NCI-H146 treated with DMSO at 0.1 percent for 48 hours (cell line): ENCODE measurements around the gene WDR26.
"Not testable (repeated sequence)": the region's sequence is repeated elsewhere in the genome, so short reads cannot be mapped to it uniquely, and the experiment has no call there.

Source experiments
- DNase-seq: peaks from one replicate; lab custom pipeline; 2025; ENCODE audit not compliant: unreplicated experiment; lab: John Stamatoyannopoulos, UW

The WDR26 gene

DNA sequence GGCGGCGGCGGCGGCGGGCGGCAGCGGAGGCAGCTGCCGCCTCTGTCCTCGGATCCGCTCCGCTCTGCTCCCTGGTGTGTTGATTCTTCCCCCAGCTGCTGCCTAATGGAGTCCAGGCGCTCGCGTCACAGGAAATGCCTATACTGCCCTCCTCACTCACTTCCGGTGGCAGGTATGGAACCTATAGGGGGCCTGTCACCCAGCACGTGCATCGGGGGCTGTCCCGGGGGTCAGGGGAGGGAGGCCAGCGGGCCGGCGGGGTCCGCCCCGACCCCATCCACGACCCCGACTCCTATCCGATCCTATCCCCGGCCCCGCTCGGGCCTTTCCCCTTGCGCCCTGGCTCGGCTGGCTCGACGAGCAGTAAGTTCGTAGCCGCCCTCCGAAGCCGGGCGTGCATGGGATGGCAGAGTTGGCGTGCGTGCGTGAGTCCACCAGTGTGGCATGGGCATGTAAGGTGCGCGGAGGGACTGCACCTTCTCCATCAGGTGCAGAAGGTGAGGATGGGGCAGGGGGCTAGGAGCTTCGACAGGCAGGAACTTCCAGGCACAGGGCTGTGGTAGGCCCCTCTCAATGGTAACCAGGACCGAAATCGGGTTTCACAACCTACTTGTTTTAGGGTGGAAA, at the start of gene WDR26:
WDR26 (minus strand) TSS at position 107 of the 627 bp plus-strand sequence.
- DNase-seq = peak; percentile 87

DNA sequence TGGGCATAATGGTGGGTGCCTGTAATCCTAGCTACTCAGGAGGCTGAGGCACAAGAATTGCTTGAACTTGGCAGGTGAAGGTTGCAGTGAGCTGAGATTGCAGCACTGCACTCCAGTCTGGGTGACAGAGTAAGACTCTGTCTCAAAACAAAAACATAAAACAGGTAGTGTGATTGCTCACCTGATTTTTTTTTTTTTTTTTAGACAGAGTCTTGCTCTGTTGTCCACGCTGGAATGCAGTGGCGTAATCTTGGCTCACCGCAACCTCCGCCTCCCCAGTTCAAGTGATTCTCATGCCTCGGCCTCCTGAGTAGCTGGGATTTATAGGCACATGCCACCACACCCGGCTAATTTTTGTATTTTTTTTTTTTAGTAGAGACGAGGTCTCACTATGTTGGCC, 48.6 kb upstream of the WDR26 start:
- DNase-seq = not testable (repeated sequence)

DNA sequence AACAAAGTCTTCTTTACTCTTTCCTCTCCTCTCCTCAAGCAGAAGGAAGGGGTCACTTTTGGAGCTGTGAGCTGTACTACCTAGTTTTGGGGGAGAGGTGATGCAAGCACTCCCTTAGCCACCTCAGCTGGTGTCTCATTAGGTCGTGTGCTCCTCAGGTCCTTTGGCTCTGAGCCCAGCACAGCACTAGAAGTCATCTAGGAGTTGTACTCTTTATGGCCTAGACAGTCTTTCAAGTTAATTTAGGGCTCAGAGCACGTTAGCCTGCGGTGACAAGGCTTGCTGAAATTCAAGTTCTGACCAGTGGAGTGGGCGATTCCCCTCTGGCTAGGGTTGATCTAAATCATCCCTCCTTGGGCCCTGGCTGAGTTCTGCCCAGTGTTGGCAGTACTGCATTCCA, 48.0 kb upstream of the WDR26 start:
- no peak for DNase-seq

DNA sequence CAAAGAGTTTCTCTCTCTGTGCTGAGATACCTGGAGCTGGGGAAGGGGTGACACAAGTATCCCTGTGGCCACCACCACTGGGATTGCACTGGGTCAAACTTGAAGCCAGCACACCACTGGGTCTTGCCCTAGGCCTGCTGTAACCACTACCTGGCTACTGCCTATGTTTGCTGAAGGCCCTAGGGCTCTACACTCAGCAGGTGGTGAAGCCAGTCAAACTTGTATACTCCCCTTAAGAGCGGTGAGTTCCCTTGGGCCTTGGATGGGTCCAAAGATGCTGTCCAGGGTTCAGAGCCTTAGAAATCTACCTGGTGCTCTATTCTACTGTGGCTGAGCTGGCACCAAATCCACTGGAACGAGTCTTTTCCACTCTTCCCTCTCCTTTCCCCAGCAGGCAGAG, 47.0 kb upstream of the WDR26 start:
- no peak for DNase-seq

DNA sequence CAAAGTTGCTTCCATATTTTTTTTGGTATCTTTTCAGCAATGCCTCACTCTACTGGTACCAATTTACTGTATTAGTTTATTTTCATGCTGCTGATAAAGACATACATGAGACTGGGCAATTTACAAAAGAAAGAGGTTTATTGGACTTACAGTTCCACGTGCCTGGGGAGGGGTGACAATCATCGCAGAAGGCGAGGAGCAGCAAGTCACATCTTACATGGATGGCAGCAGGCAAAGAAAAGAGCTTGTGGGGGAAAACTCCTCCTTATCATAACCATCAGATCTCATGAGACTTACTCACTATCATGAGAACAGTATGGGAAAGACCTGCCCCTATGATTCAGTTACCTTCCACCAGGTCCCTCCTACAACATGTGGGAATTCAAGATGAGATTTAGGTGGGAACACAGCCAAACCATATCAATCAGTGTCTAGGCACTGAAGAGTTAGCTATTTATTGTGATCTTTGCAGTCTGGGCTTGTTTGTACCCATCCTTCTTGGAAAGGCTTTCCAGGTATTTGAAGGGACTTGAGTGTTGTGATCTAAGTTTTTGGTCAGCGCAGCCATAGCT, 46.4 kb upstream of the WDR26 start:
- DNase-seq = not testable (repeated sequence)

DNA sequence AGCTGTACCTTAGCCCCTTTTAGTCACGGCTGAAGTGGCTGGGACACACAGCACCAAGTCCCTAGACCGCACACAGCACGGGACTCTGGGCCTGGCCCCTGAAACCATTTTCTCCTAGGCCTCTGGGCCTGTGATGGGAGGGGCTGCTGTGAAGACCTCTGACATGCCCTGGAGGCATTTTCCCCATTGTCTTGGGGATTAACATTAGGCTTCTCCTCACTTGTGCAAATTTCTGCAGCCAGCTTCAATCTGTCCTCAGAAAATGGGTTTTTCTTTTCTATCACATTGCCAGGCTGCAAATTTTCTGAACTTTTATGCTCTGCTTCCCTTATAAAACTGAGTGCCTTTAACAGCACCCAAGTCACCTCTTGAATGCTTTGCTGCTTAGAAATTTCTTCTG, 45.6 kb upstream of the WDR26 start:
- not testable (repeated sequence) for DNase-seq

DNA sequence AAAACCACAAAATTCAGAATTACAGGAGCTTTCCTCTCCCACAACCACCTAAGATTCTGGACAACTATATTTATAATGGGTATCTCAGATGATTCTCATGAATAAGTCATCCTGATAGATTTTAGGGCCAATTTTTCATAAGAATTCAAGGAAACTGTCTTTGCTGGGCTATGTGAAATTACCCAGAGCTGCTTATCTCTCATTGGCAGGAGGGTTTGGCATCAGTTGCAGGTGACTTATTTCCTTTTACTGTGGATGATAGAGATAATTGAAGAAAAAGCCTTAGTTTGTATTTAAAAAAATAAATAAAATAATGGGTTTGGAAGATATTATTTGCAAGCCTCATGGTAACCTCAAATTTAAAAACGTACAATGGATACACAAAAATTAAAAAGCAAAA, 38.2 kb upstream of the WDR26 start:
- no peak for DNase-seq

DNA sequence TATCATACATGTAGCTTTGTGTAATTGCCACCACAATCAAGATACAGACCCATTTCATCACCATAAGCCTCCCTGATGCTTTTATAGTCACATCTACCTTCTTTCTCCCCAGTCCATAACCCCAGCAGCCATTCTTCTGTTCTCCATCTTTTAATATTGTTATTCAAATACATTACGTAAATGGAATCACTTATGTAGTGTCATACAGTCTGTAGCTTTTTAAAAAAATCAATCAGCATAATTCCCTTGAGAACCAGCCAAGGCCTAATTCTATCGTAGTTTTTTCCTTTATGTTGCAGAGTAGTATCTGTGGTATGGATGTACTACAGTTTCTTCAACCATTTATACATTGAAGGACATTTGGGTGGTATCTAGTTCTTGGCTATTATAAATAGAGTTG, 31.6 kb upstream of the WDR26 start:
- no peak for DNase-seq

DNA sequence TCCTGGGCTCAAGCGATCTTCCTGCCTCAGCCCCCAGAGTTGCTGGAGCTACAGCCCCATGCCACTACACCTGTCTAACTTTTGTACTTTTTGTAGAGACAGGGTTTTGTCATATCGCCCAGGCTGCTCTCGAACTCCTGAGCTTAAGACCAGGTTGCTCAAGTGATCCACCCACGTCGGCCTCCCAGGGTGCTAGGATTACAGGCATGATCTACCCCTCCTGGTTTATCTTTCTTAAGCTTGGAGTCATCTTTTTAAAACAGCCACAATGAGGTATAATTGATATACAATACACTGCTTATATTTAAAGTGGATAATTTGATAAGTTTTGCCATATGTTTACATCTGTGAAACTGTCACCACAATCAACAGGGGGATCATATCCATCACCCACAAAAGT, 25.4 kb upstream of the WDR26 start:
- no peak for DNase-seq

DNA sequence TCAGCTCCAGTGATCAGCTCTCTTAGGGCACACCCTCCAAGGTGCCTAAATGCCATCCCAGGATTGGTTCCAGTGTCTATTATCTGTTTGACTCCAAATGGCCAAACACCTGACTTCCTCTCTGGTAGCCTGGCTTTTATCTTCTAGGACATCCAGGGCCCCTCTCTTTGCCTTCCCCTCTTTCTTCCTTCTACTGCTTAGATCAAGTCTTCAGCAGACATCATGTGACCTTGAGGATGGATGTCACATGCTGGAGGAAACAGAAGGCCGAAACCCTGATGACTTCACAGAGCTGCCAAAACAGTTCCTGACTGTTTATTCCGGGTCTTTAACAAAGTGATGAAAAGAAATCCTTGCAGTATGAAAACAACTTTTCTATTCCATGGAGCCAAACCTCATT, 24.4 kb upstream of the WDR26 start:
- no peak for DNase-seq

DNA sequence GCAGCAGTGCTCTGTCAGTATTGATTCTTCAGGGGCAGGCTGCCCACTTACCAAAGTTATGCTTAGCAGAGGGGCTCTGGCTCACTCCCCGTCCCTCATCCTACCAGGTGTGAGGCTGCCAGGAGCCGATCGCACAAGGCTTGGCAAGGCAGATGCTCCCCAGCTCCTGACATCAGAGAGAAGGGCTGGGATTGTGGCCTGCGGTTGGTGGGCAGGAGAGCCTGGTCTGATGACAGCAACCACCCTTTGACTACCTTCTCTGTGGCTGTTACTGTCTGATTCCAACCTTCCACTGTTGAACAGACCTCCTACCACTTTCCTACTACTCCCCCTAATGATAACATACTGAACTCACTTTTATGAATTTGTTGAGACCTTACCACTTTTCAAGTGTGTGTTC, 23.7 kb upstream of the WDR26 start:
- DNase-seq = no peak

DNA sequence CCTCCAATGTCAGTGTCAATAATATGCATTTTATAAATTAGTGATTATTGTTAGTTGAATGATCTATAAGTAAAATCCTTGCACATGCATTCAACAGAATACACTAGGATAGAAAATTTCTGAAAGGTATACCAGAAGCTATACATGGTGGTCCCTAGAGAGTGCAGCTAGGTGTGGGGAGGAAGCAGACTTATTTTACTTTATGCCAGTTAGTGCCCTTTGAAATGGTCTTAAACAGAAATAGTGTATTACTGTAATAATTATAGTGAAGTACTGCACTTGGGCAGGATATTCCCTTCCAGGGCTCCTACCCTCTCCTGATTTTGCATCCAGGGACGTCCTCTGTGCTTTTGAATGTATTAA, 23.2 kb upstream of the WDR26 start:
- DNase-seq = no peak

DNA sequence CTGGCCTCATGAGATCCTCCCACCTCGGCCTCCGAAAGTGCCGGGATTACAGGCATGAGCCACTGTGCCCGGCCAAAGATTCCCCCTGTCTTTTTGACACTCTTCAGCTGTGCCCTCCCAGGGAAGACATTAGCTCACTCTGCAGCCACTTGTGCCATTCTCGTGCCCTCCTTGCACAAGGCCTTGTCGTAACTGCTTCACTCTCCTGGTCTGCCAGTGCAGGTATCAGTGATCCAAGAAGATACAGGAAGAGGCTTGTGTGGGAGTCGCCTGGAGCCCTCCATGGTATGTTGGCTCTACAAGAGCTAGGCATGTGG, 22.0 kb upstream of the WDR26 start:
- DNase-seq = no peak

DNA sequence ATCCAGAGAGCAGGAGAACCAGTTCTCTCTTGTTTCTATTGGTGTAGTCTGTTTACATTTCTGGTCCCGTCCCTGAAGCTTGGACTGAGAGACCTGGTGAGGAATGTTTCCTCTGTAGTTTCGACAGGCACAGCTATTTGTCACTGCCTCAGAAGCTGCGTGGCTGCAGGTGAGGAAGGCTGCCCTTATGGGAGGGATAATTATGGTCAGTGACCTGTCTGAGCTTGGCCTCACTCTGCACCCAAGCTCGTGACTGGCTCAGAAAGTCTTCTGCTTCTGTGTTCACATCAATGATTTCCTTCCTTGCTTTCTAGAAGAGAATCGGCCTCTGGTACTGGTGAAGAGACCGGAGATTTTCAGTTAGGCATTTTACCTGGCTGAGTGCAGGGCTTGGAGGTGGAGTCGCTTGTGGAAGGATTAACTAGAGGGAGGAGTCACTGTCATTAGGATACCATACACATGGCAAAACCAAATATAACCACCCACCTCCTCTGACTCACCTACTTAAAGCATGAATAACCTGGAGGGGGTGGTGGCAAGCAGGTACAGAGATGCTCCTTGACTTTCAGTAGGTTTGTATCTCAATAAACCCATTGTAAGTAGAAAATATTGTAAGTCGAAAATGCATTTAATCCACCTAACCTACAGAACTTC, 19.9 kb upstream of the WDR26 start:
- no peak for DNase-seq

DNA sequence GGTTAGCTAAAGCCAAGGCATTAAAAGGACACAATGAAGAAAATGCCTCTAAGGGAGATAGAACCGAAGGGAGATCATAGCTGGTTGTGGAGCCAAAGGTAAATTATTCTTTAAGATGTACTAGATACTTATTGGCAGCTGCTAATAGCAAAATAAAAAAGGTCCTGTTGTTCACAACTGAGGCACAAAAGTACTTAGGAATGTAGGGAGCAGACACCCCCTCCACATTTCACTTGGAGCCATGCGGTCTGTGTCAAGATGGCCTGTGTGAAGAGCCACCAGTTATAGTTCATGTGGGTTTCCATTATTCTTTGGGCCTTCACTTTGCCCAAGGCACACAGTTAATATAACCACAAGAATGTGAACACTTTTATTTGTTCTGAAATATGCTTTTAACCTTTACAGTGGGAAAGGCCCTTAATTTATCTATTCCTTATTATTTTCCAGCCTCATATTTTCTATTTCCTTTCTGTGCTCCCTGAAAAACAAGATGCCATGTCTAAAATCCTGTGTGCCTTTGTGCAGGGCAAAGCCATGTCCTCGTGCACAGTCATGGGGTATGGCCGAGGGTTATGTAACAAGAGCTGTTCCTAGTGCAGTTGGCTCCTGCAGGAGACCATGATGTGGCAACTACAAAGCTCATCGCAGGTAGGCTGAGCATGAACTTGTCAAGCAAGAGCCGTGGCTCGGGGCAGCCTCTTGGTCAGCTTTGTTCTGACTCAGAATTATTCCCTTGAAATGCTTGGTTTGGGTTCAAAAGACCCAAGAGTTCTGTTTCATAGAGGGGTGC, 16.2 kb upstream of the WDR26 start:
- DNase-seq = no peak

DNA sequence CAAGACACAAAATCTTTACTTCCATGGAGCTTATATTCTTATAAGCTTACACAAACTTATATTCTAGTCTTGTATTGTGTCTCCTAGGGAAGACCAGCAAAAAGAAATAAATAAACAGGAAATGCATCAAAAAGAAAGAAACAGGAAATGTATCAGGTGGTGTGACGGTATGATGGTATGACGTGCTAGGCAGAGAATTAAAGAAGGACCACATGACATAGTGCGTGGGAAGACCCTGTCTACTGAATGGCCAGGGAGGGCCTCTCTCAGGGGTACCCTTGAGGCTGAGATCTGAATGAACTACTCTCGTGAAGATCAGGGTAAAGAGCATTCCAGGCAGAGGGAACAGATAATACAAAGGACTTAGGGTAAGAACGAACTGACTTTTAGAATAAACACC, 15.6 kb upstream of the WDR26 start:
- DNase-seq = no peak

DNA sequence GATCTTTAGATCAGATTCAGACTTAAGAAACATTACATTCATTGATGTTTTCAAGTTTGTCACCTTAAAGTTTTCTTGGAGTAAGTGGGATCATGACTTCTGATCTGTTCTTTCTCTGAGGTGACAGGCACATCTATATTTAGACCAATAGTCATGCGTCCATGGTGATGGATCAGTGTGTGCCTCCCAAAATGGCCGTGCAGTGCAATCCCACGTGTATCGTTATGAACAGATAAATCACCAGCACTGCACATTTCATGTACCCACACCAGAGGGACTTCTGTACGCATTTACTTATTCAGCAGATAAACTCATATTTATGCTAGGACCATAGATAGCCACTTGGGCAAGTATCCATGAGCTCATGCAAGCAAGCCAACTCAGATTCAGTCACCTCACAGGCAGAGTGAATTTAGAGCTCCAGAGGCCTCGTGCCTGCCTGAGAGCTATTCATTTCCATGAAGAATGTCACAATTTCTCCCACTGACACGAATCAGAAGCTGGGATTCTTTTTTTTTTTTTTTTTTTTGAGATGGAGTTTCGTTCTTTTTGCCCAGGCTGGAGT, 13.9 kb upstream of the WDR26 start:
- DNase-seq = no peak

DNA sequence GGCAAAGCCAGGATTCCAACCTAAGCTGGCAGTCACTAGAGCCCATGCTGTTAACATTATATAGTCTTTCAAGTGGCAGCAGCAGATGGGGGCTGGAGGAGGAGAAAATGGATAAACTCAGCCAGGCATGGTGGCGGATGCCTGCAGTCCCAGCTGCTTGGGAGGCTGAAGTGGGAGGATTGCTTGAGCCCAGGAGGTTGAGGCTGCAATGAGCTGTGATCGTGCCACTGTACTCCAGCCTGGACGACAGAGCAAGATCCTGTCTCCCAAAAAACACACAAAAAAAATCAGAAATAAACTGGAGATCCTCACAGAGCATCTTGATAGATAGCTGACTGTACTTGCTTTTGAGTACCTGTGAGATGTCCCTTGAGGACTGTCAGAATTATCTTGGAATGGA, 13.4 kb upstream of the WDR26 start:
- no peak for DNase-seq

DNA sequence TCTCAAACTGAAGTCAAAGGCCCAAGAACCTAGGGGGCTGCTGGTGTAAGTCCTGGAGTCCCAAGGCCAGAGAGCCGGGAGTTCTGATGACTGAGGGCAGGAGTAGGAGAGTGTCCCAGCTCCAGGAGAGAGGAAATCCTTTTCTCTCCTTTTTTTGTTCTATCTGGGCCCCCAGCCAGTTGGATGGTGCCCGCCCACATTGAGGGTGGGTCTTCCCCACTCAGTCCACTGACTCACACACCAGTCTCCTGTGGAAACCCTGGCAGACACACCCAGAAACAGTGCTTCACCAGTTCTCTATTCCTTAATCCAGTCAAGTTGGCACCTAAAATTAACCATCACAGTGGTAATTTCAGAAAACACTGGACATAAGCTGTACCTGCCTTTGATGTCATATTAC, 12.7 kb upstream of the WDR26 start:
- no peak for DNase-seq

DNA sequence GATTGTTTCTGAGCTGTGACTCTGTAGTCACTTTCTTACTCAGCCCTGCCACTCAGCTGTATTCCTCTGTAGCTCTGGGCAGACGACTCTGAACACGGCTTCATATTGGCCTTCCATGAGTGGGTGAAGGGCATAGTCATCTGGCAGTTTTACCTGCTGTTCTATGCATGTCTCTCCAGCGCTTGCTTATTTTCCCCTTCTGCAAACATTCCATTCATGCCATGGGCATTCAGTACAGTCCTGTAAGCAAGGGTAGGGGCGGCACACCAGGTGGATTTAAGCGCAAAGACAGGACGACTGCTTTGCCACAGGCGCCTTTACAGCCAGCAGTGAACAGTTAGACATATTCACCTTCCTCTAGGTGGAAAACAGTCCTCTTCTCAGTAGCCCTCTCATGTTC, 4.4 kb upstream of the WDR26 start:
- DNase-seq = no peak

DNA sequence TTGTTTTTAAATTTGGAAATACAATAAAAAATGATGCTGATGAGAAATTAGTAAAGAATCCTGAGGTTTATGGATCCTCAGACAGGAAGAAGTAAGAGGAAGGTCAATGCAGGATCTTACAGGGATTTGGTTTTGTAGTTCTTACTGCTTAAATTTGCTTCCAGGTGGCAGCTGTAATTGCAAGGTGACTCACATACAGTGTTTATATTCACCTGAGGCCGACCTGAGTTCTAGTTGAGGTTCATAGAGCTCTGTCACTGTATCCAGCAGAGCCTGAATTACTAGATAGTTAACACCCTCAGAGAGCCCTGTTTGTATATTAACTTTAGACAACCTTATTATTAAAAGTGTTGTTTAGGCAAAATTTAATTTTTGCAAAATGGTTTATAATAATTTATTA, 1.4 kb upstream of the WDR26 start:
- DNase-seq = peak; percentile 25

DNA sequence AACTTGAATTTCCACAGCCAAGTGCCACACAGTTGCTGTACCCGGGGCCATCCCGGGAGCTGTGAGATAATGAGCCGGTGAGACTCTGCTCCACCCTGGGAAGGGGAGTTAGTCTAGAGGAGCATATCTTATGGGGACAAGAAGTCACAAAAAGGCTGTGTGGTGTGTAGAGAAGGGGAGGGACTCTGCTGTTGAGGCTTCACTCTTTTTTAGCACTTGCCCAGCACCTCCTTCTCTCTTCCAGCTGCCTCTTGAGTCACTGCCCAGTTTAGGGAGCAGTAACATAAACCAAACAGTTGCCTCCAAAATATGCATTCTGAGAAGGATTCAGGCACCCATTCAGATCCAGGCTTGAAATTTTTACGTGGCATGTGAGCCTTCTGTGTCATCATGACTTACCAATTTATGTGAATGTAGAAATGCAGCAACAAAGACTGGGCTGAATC, 744 bp upstream of the WDR26 start:
- no peak for DNase-seq
